ENCODE measurements around the gene MMP17.

DNA sequence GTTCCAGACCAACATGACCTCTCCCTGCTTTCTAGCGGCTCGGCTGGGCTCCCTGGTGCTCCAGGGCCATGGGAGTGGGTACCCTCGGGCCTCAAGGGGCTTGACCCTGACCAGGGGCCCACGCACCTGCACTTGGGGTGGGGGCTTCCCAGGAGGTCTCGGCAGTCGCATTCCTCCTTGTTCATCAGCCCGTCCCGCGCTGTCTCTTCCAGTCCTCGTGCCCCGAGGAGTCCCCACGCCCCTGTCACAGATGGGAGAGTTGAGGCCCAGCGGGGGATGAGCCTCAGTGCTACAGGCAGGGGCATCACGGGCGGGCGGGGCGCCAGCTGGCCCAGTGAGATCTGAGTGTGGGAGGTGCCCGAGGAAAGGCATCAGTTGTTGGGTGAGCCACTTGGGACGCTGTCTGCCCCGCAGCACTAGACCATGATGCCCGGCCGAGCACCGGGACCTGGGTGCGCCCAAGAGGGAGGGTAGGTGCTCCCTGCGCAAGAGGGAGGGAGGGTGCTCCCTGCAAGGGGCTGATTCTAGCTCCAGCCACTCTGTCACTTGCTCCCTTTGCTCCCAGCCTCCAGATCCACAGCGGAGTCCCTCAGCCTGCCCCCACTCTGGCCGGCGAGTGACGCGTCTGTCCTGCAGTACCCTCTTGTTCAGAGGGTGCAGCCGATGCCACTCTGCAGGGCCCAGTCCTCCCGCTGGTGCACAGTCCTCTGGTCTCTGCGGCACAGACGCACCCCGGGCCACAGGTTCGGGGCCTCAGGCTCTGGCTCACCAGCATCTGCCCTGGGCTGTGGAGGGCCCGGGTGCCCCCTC lies 23.8 kb downstream of the MMP17 start:
- TF ChIP-seq POLR2AphosphoS5 (IDR thresholded peaks at IDR 0.05) (no peak), POLR2A (IDR thresholded peaks at IDR 0.05) (no peak)

Measured in breast epithelium (tissue), 3 donors.